ENCODE data around the gene PCTP.

PCTP gene

DNA sequence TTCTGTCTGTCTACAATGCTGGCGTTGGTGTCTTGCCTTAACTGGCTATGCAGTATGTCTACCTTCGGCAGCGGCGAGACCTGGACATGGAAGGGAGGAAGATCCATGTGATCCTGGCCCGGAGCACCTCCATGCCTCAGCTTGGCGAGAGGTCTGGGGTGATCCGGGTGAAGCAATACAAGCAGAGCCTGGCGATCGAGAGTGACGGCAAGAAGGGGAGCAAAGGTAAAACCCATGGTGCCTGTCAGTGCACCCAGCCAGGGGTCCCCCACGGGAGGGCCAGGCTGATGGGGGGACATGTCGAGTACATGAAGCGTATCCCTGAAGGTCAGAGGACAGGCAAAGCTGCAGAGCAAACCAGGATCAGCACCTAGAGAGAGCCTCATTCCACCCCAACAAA is 22.8 kb downstream of the PCTP start:
- no peak overlapping the region for H3K4me3 ChIP-seq (ENCODE audit: low read depth, low read length)
- no peak for DNase-seq (ENCODE audit: low read depth, low spot score)
- ChIA-PET POLR2A (no interaction called here), CTCF (interaction anchor here (0.6 to 7.8 kb wide), 7 partner anchors 10 to 245 kb away, joined by 3 to 199 read pairs (median 57); partner anchors contain the start of gene TMEM100)
- TF ChIP-seq, protein P1, sequence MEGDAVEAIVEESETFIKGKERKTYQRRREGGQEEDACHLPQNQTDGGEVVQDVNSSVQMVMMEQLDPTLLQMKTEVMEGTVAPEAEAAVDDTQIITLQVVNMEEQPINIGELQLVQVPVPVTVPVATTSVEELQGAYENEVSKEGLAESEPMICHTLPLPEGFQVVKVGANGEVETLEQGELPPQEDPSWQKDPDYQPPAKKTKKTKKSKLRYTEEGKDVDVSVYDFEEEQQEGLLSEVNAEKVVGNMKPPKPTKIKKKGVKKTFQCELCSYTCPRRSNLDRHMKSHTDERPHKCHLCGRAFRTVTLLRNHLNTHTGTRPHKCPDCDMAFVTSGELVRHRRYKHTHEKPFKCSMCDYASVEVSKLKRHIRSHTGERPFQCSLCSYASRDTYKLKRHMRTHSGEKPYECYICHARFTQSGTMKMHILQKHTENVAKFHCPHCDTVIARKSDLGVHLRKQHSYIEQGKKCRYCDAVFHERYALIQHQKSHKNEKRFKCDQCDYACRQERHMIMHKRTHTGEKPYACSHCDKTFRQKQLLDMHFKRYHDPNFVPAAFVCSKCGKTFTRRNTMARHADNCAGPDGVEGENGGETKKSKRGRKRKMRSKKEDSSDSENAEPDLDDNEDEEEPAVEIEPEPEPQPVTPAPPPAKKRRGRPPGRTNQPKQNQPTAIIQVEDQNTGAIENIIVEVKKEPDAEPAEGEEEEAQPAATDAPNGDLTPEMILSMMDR (IDR thresholded peaks at IDR 0.05; ENCODE audit: insufficient read depth, low read length, missing control alignments) = no peak

DNA sequence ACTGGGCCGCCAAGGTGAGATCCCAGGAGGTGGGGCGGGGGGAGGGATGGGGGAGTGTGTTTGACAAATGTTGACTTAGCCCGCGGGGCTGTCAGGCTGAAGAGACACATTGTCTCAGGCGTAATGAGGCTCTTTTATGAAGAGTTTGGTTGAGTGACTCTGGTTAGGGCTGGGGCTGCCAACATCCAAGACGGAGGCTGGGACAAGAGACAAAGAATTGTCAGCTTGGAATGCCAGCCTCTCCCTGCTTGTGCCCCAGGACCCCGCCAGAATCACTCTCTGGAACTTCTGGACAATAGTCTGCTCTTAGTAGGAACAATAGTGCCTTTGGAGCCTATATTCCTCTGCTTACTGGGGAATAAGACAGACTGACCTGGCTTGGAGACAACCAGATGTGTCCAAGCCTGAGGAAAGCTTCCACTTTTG is 24.0 kb downstream of the PCTP start:
- POLR2A ChIA-PET = no interaction called here
- DNase-seq (ENCODE audit: low read depth, low spot score) = no peak
- CTCF ChIA-PET = interaction anchor here (0.7 to 7.8 kb wide), 3 partner anchors 171 to 1006 kb away, joined by 3 to 199 read pairs (median 116); no protein-coding TSS in a partner anchor
- no peak overlapping the region for H3K4me3 ChIP-seq (ENCODE audit: low read depth, low read length)
- TF ChIP-seq, protein P1 (IDR thresholded peaks at IDR 0.05; ENCODE audit: insufficient read depth, low read length, missing control alignments) = no peak

DNA sequence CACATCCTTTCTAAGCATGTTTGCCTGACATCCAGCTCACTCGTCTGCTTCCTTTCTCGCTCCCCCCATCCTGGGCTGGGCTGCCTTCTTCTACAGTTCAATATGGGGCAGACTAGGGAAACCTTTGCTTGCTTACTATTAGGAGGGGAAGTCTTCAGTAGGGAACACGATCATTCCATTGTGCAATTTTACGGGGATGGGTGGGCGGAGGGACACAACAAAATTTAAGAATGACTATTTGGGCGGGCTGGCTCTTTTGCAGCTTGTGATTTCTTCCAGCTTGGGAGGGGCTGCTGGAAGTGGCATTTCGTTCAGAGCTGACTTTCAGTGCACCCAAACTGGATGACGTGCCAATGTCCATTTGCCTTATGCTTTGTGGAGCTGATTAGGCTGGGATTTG is 25.4 kb downstream of the PCTP start:
- CTCF ChIA-PET = interaction anchor here (1.0 to 1.2 kb wide), 2 partner anchors 41 to 252 kb away, joined by 3 read pairs; no protein-coding TSS in a partner anchor
- H3K4me3 ChIP-seq (ENCODE audit: low read depth, low read length) = no peak overlapping the region
- POLR2A ChIA-PET = no interaction called here
- TF ChIP-seq, protein P1 (IDR thresholded peaks at IDR 0.05; ENCODE audit: insufficient read depth, low read length, missing control alignments) = no peak
- DNase-seq (ENCODE audit: low read depth, low spot score) = no peak

DNA sequence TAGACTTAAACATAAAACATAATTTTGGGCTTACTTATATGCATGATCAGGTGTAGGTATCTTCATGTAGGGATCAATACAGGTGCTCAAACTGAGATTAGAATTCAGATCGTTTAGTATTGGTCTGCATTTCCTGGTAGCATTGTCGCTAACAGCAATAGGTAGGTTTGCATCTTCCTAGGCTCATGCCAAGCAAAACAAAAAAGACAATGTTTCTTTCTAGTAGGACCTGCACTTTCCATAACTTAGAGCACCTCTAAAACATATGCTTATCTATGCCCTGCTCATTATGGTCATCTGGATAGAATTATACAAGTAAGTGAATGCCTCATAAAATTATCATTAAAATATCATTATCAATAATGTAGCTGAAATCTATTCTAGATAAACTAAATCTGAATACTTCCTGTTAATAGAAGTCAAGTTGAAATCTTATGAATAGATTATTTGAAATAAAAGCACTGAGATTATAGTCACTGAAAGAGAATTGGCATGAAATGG is 26.7 kb downstream of the PCTP start:
- POLR2A ChIA-PET = no interaction called here
- DNase-seq (ENCODE audit: low read depth, low spot score) = no peak
- TF ChIP-seq, protein P1 (IDR thresholded peaks at IDR 0.05; ENCODE audit: insufficient read depth, low read length, missing control alignments) = no peak
- CTCF ChIA-PET = interaction anchor here (0.7 kb wide), 1 partner anchor 8 kb away, joined by 3 read pairs; no protein-coding TSS in a partner anchor
- no peak overlapping the region for H3K4me3 ChIP-seq (ENCODE audit: low read depth, low read length)

DNA sequence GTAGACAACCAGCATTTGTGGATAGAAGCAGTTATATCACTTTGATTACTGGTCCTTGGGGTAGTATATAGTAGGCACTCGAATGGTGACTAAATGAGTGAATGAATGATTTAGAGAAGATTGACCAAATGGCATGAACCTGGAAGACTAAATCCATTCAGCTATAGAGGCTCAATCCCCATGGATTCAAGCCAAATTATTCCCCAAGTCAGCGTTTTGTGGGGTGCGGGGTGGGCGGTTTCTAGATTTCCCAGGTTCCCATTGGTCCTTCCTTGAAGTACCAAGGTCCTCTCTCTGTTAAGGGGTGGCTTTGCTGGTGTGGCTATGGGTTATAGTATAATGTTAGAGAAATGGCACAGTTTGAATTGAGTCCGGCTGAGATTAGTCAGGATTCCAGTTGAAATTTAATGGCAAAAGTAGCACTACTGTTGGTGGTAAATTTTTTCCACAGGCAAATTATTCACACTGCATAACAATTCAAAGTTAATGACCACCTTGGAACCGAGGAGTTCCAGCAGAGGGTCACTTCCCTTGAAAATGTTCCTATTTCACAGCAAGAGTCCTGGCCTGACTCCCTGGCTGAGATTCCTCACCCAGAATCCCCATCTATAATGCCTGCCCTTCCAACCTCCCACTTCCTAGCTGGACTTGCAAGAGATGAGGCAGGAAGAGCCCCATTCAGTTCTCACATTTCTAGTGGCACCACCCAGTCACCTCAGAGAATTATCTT is 27.7 kb downstream of the PCTP start:
- CTCF ChIA-PET = interaction anchor here (0.7 to 1.4 kb wide), 2 partner anchors 8 to 9 kb away, joined by 3 to 9 read pairs; no protein-coding TSS in a partner anchor
- no peak for DNase-seq (ENCODE audit: low read depth, low spot score)
- POLR2A ChIA-PET = no interaction called here
- no peak overlapping the region for H3K4me3 ChIP-seq (ENCODE audit: low read depth, low read length)
- TF ChIP-seq, protein P1 (IDR thresholded peaks at IDR 0.05; ENCODE audit: insufficient read depth, low read length, missing control alignments) = no peak

DNA sequence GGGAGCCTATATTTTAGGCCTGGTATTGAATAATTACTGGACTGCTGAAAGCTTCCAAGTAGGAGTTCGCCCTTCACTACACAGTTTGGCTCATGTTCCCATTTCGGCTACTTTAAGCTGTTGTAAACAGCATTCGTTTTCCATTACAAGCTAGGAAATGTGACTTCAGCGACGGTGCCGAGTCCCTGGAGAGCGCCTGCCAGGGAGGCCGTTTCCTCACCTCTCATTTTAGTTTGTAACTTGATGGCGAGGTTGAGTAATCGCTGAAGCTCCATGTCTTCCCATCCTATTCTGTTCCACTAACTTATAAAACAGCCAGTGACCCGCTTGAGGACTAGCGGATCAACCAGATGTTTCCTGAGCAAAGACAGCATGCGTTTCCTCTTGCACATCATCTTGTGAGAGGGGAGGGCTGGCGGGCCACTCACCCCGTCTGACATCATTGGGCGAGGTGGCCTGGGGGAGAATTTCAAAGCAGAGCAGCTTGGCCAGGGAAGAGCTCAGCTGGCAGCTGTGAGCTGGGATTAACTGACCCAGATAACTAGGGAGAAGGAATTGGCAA is 32.9 kb downstream of the PCTP start:
- ChIA-PET CTCF (interaction anchor here (1.7 to 7.7 kb wide), 2 partner anchors 13 to 142 kb away, joined by 6 to 57 read pairs; no protein-coding TSS in a partner anchor), POLR2A (no interaction called here)
- H3K4me3 ChIP-seq (ENCODE audit: low read depth, low read length) = no peak overlapping the region
- no peak for DNase-seq (ENCODE audit: low read depth, low spot score)
- TF ChIP-seq, protein P1 (IDR thresholded peaks at IDR 0.05; ENCODE audit: insufficient read depth, low read length, missing control alignments) = no peak
